GM23338 (cell line): ENCODE results near the gene BCL2L14. TPM values are rescaled to one million over a fixed set of nuclear protein-coding genes. Genes with fewer than 3 reads are reported as not detected.

Experiments used
- ATAC-seq: fragments of 200-7000 bp; cut with Tn5 transposase; 3 replicates; pipeline ENCODE4 v1.9.1; 2020
- DNase-seq: peaks from one replicate; pipeline ENCODE4 v3.0.0-alpha.2; 2015; ENCODE audit warnings: low spot score
- H2AFZ ChIP-seq: fragments of 200-600 bp; sonication (generic); 2 replicates; pipeline ENCODE4 v1.8.0; 2016; ENCODE audit warnings: antibody characterized with exemption, mild to moderate bottlenecking, moderate library complexity
- H3F3A ChIP-seq: fragments of 200-600 bp; sonication (generic); replicated peaks from 2 replicates; pipeline ENCODE4 v1.8.0; 2017; ENCODE audit warnings: antibody characterized with exemption, mixed run types, low read depth
- H3K27ac ChIP-seq: fragments of 200-600 bp; sonication (generic); 2 replicates; pipeline ENCODE4 v1.6.1; 2016; ENCODE audit warnings: low read depth
- H3K27me3 ChIP-seq: fragments of 200-600 bp; sonication (generic); 2 replicates; pipeline ENCODE4 v1.8.0; 2016; ENCODE audit warnings: mild to moderate bottlenecking, mixed run types, moderate library complexity; ENCODE audit not compliant: insufficient read depth
- H3K36me3 ChIP-seq: fragments of 200-600 bp; sonication (generic); 2 replicates; pipeline ENCODE4 v1.8.0; 2016; ENCODE audit warnings: mild to moderate bottlenecking; ENCODE audit not compliant: insufficient read depth
- H3K4me1 ChIP-seq: fragments of 200-600 bp; sonication (generic); 2 replicates; pipeline ENCODE4 v1.8.0; 2016; ENCODE audit warnings: mild to moderate bottlenecking, moderate library complexity; ENCODE audit not compliant: insufficient read depth
- H3K4me2 ChIP-seq: fragments of 200-600 bp; sonication (generic); 2 replicates; pipeline ENCODE4 v1.7.1; 2017; ENCODE audit warnings: mixed run types
- H3K4me3 ChIP-seq: fragments of 200-600 bp; sonication (generic); 2 replicates; pipeline ENCODE4 v1.6.1; 2016; ENCODE audit warnings: mixed run types
- H3K79me2 ChIP-seq: fragments of 200-600 bp; sonication (generic); replicated peaks from 2 replicates; pipeline ENCODE4 v1.8.0; 2017; ENCODE audit warnings: mild to moderate bottlenecking; ENCODE audit not compliant: insufficient read depth
- H3K9me2 ChIP-seq: fragments of 200-600 bp; sonication (generic); 2 replicates; pipeline ENCODE4 v1.8.0; 2017; ENCODE audit not compliant: insufficient read depth
- H4K20me1 ChIP-seq: fragments of 200-600 bp; sonication (generic); replicated peaks from 2 replicates; pipeline ENCODE4 v1.8.0; 2017; ENCODE audit warnings: mild to moderate bottlenecking; ENCODE audit not compliant: insufficient read depth
- H3K27ac Mint-ChIP-seq: 2 replicates; pipeline ENCODE4 v1.8.0; 2020; ENCODE audit warnings: inconsistent platforms, mild to moderate bottlenecking, moderate library complexity, mixed read lengths
- H3K27me3 Mint-ChIP-seq: 3 replicates; pipeline ENCODE4 v1.8.0; 2022; ENCODE audit warnings: low read depth, mild to moderate bottlenecking, moderate library complexity, mixed read lengths, inconsistent platforms; ENCODE audit not compliant: insufficient read depth, poor library complexity
- H3K36me3 Mint-ChIP-seq: 3 replicates; pipeline ENCODE4 v1.8.0; 2021; ENCODE audit warnings: low read depth, mild to moderate bottlenecking, inconsistent platforms, moderate library complexity, mixed read lengths
- H3K4me1 Mint-ChIP-seq: 3 replicates; pipeline ENCODE4 v1.8.0; 2020; ENCODE audit warnings: mild to moderate bottlenecking, inconsistent platforms, mixed read lengths
- H3K4me3 Mint-ChIP-seq: 3 replicates; pipeline ENCODE4 v1.8.0; 2021; ENCODE audit warnings: moderate library complexity, mild to moderate bottlenecking, inconsistent platforms, mixed read lengths
- H3K9me3 Mint-ChIP-seq: 3 replicates; pipeline ENCODE4 v1.8.0; 2020; ENCODE audit warnings: moderate library complexity, mild to moderate bottlenecking, inconsistent platforms, mixed read lengths
- CTCF ChIP-seq, 2 experiments: fragments of 200-600 bp in 1 of 2; sonication (generic) in 1 of 2; conservative IDR thresholded peaks; 2 replicates each; pipeline versions ENCODE4 v1.5.1 to v1.6.1; 2016 to 2017; ENCODE audit warnings: antibody characterized with exemption in 2 of 2, low read depth in 2 of 2, mild to moderate bottlenecking in 2 of 2, moderate library complexity in 1 of 2
- ETS1 ChIP-seq: IDR thresholded peaks from 2 replicates; pipeline ENCODE4 v1.6.1; 2016; ENCODE audit warnings: antibody characterized with exemption
- EZH2 ChIP-seq: fragments of 200-600 bp; sonication (generic); IDR thresholded peaks from one replicate; pipeline ENCODE4 v1.8.0; 2017; ENCODE audit warnings: antibody characterized with exemption, mild to moderate bottlenecking, low read depth; ENCODE audit not compliant: unreplicated experiment
- EZH2phosphoT487 ChIP-seq: fragments of 200-600 bp; sonication (generic); IDR thresholded peaks from one replicate; pipeline ENCODE4 v1.8.1; 2018; ENCODE audit warnings: antibody characterized with exemption; ENCODE audit not compliant: unreplicated experiment
- JUNB ChIP-seq: IDR thresholded peaks from one replicate; pipeline ENCODE4 v1.6.1; 2016; ENCODE audit warnings: antibody characterized with exemption; ENCODE audit not compliant: unreplicated experiment
- NANOG ChIP-seq: IDR thresholded peaks from 2 replicates; pipeline ENCODE4 v1.6.1; 2016; ENCODE audit warnings: antibody characterized with exemption, borderline replicate concordance
- POLR2AphosphoS5 ChIP-seq: IDR thresholded peaks from 2 replicates; pipeline ENCODE4 v1.6.1; 2016; ENCODE audit warnings: antibody characterized with exemption, low read depth
- REST ChIP-seq: IDR thresholded peaks from one replicate; pipeline ENCODE4 v1.6.1; 2018; ENCODE audit warnings: antibody characterized with exemption; ENCODE audit not compliant: unreplicated experiment
- STAT1 ChIP-seq: IDR thresholded peaks from one replicate; pipeline ENCODE4 v1.6.1; 2016; ENCODE audit warnings: antibody characterized with exemption; ENCODE audit not compliant: unreplicated experiment
- ZNF114 ChIP-seq: fragments of 250-450 bp; sonication (Bioruptor Pico); IDR thresholded peaks from 2 replicates; pipeline ENCODE4 v1.5.0; 2020; ENCODE audit warnings: mild to moderate bottlenecking, moderate library complexity
- ZNF331 ChIP-seq: fragments of 250-450 bp; sonication (Bioruptor Pico); IDR thresholded peaks from 2 replicates; pipeline ENCODE4 v1.5.0; 2020; ENCODE audit warnings: low read depth, mild to moderate bottlenecking, moderate library complexity
- polyA plus RNA-seq: library from polyadenylated mRNA; unstranded; fragments of >200 nt; fragmentation: Nextera tagmentation; extraction: Ambion mirVana; gene quantifications from 2 replicates; pipeline ENCODE4 v1.2.1, GENCODE V29; 2016
- total RNA-seq: library from RNA; depleted of rRNA; stranded (reverse); fragments of >200 nt; shearing (Covaris generic); gene quantifications from 2 replicates; pipeline ENCODE4 v1.2.3, GENCODE V29; 2014

BCL2L14 gene
- total and polyA plus RNA-seq, 2 experiments from 2014 or later, result 2.1 to 2.7 TPM

GRCh38 chr12:12121061-12121460 is 50.3 kb downstream of the BCL2L14 start (continued):
- TF ChIP-seq REST, result no peak
- TF ChIP-seq STAT1, result no peak
- no peak for TF ChIP-seq ZNF331
- TF ChIP-seq JUNB, result no peak
- TF ChIP-seq CTCF (conservative IDR thresholded peaks at IDR 0.05; ENCODE audit: low read depth in 2 of 2), result no peak
- TF ChIP-seq EZH2, result no peak
- no peak for TF ChIP-seq NANOG
- TF ChIP-seq ZNF114, result no peak
- no peak for TF ChIP-seq POLR2AphosphoS5

- Mint-ChIP-seq H3K36me3 (peaks cover 68% of the 10 kb centered on the region), H3K27ac (no peak overlapping the region), H3K4me3 (no peak overlapping the region), H3K9me3 (no peaks in the 10 kb centered on the region), H3K4me1 (no peaks in the 10 kb centered on the region), H3K27me3 (peaks cover 4% of the 10 kb centered on the region)
- no peaks in the 10 kb centered on the region; the same call in 1 of the 2 replicates for H4K20me1 ChIP-seq
- H3K36me3 ChIP-seq, result peaks cover 32% of the 10 kb centered on the region
- H3K4me3 ChIP-seq, result no peak overlapping the region
- no peak overlapping the region for H3K27ac ChIP-seq
- no peak for ATAC-seq
- no peaks in the 10 kb centered on the region for H3K79me2 ChIP-seq
- H3K27me3 ChIP-seq, result no peaks in the 10 kb centered on the region
- H3K4me2 ChIP-seq, result no peak overlapping the region
- no peaks in the 10 kb centered on the region for H3K9me2 ChIP-seq
- DNase-seq, result no peak
- H3K4me1 ChIP-seq, result no peaks in the 10 kb centered on the region
- no peaks in the 10 kb centered on the region for H3F3A ChIP-seq
- no peak overlapping the region for H2AFZ ChIP-seq
- no peak for TF ChIP-seq ZNF114
- no peak for TF ChIP-seq EZH2
- no peak for TF ChIP-seq POLR2AphosphoS5
- no peak for TF ChIP-seq STAT1
- TF ChIP-seq EZH2phosphoT487, result no peak
- TF ChIP-seq CTCF (conservative IDR thresholded peaks at IDR 0.05; ENCODE audit: low read depth in 2 of 2), result no peak
- no peak for TF ChIP-seq JUNB
- TF ChIP-seq ETS1, result no peak
- no peak for TF ChIP-seq REST
Measured at GRCh38 chr12:12123036-12123604, 52.4 kb downstream of the BCL2L14 start.
